Heart left ventricle (tissue), 13 donors: Measurements from ENCODE around the gene GAB2.

ENCODE experiments used
- POLR2A ChIP-seq, 2 donors: fragments of 450-650 bp; IDR thresholded peaks; one replicate each; pipeline ENCODE4 v1.6.1; 2017; ENCODE audit warnings: antibody characterized with exemption in 2 of 2, mild to moderate bottlenecking in 2 of 2, moderate library complexity in 2 of 2
- TF ChIP-seq, protein P1 (sequence below), 12 donors: fragments of 200-600 bp; sonication (generic) in 4 of 12; IDR thresholded peaks; one replicate each; pipeline versions ENCODE4 v1.5.0 to v1.8.0; 2018 to 2022; ENCODE audit warnings: antibody characterized with exemption in 12 of 12, mild to moderate bottlenecking in 5 of 12
- donor health status: ischemic (EF 13 %, LVEDD 7.1; RV severe dilation, severe dysfunction).
- donor health status: DM: no; HTN: yes; CAD: no.
- donor health status: DM: no; HTN: no; CAD: no.
- donor health status: ischemic (EF 25% LVEDD 6.9; RV normal size, moderate dysfunction).
- donor health status: ischemic (EF 25% LVEDD 5.7; RV mildly dilated, moderate dysfunction).
- donor health status: ischemic (EF 35%, LVEDD 5.7; RV mildly dilated, moderate dysfunction).
- donor health status: nonischemic (EF 11% LVEDD 7.7; RV severe dilation, severe dysfunction).
- donor health status: DM: yes; HTN: yes; CAD: no.
- donor health status: PGD.
- donor health status: ischemic (EF 29% LVEDD 5.4; RV normal size, mild dysfunction).
- donor health status: nonischemic (EF 23%, LVEDD 6.1; RV moderate dilation, normal function).

DNA sequence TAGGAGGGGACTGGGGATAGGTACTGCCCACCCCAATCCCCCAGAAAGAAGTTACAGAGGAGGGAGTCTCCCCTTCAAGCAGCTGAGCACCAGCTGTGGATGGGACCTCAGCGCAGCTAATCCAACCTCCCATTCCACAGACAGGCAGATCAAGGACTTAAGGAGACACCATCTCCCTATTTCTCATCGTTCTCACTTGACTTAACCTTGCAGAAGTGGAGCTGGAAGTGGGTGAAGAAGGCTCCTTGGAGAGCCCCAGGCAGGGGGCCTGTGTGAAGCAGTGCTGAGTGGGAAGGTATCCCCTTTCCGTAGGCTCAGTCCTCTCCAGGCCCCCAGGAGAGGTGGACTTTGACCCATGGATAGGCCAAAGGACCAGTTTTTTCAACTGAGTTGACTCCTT, 201.6 kb downstream of the GAB2 start:
- TF ChIP-seq, protein P1, sequence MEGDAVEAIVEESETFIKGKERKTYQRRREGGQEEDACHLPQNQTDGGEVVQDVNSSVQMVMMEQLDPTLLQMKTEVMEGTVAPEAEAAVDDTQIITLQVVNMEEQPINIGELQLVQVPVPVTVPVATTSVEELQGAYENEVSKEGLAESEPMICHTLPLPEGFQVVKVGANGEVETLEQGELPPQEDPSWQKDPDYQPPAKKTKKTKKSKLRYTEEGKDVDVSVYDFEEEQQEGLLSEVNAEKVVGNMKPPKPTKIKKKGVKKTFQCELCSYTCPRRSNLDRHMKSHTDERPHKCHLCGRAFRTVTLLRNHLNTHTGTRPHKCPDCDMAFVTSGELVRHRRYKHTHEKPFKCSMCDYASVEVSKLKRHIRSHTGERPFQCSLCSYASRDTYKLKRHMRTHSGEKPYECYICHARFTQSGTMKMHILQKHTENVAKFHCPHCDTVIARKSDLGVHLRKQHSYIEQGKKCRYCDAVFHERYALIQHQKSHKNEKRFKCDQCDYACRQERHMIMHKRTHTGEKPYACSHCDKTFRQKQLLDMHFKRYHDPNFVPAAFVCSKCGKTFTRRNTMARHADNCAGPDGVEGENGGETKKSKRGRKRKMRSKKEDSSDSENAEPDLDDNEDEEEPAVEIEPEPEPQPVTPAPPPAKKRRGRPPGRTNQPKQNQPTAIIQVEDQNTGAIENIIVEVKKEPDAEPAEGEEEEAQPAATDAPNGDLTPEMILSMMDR (IDR thresholded peaks at IDR 0.05) = no peak
- TF ChIP-seq POLR2A (IDR thresholded peaks at IDR 0.05) = no peak
